Neutrophil (primary cell): ENCODE results near the gene LIMS2.

ENCODE experiments used
- H3K27ac ChIP-seq: fragments of 200-600 bp; sonication (generic); 2 replicates; pipeline ENCODE4 v1.5.1; 2016; ENCODE audit warnings: mild to moderate bottlenecking, moderate library complexity
- H3K27me3 ChIP-seq: fragments of 200-600 bp; sonication (generic); 2 replicates; pipeline ENCODE4 v1.6.0; 2016; ENCODE audit warnings: mild to moderate bottlenecking
- H3K36me3 ChIP-seq: fragments of 200-600 bp; sonication (generic); 2 replicates; pipeline ENCODE4 v1.5.1; 2017
- H3K4me1 ChIP-seq, 2 experiments: fragments of 200-600 bp in 1 of 2; sonication (generic) in 1 of 2; 1 replicate in 1 of 2; 2 replicates in 1 of 2; pipeline versions ENCODE4 v1.5.1 to v1.6.1; 2013 to 2016; ENCODE audit warnings: low read depth in 1 of 2, low read length in 1 of 2, mild to moderate bottlenecking in 1 of 2, moderate library complexity in 1 of 2; ENCODE audit not compliant: control insufficient read depth in 1 of 2, insufficient read depth in 1 of 2
- H3K4me3 ChIP-seq, 2 experiments: fragments of 200-600 bp in 1 of 2; sonication (generic) in 1 of 2; 1 replicate in 1 of 2; 2 replicates in 1 of 2; pipeline ENCODE4 v1.5.1; 2013 to 2016; ENCODE audit warnings: low read depth in 1 of 2, low read length in 1 of 2, mild to moderate bottlenecking in 1 of 2, moderate library complexity in 1 of 2
- H3K9me3 ChIP-seq: fragments of 200-600 bp; sonication (generic); 2 replicates; pipeline ENCODE4 v1.5.1; 2016
- TF ChIP-seq, protein P1 (sequence below): fragments of 200-600 bp; sonication (generic); IDR thresholded peaks from 2 replicates; pipeline ENCODE4 v1.5.1; 2016; ENCODE audit warnings: antibody characterized with exemption

The LIMS2 gene

DNA sequence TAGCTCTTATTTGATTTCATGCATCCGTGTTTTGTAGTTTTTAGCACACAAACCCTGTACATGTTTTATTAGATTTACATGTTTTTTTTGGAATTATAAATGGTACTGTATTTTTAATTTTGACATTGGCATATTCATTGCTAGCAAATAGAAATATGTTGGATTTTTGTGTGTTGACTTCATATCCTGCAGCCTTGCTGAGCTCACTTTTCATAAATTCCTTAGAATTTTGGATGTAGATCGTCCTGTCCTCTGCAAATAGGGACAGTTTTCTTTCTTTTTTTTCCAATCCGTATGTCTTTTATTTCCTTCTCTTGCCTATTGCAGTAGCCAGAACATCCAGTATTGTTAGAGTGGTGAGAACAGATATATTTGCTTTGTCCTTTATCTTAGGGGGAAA, 76.1 kb downstream of the LIMS2 start:
- Histone ChIP-seq H3K9me3 (no peaks in the 10 kb centered on the region), H3K4me3 (no peak overlapping the region), H3K4me1 (no peaks in the 10 kb centered on the region), H3K27me3 (no peaks in the 10 kb centered on the region), H3K36me3 (peaks cover 8% of the 10 kb centered on the region), H3K27ac (no peak overlapping the region)
- TF ChIP-seq, protein P1, sequence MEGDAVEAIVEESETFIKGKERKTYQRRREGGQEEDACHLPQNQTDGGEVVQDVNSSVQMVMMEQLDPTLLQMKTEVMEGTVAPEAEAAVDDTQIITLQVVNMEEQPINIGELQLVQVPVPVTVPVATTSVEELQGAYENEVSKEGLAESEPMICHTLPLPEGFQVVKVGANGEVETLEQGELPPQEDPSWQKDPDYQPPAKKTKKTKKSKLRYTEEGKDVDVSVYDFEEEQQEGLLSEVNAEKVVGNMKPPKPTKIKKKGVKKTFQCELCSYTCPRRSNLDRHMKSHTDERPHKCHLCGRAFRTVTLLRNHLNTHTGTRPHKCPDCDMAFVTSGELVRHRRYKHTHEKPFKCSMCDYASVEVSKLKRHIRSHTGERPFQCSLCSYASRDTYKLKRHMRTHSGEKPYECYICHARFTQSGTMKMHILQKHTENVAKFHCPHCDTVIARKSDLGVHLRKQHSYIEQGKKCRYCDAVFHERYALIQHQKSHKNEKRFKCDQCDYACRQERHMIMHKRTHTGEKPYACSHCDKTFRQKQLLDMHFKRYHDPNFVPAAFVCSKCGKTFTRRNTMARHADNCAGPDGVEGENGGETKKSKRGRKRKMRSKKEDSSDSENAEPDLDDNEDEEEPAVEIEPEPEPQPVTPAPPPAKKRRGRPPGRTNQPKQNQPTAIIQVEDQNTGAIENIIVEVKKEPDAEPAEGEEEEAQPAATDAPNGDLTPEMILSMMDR: no peak

DNA sequence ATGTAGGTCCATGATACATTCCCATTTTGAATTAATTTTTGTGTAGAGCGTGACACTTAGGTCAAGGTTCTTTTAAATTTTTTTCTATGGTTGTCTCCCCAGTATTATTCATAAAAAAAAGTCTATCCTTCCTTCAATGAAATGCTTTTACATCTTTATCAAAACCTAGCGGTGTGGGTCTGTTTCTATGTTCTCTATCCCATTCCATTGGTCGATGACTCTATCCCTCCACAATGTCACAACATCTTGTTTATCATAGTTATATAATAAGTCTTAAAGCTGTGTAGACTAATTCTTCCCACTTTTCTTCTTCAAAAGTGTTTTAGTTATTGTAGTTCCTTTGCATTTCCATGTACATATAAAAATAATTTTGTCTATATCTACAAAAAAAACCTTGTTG, 76.6 kb downstream of the LIMS2 start:
- H3K4me1 ChIP-seq: no peaks in the 10 kb centered on the region
- TF ChIP-seq, protein P1: no peak
- H3K36me3 ChIP-seq: peaks cover 8% of the 10 kb centered on the region
- no peak overlapping the region for H3K27ac ChIP-seq
- no peaks in the 10 kb centered on the region for H3K9me3 ChIP-seq
- no peak overlapping the region for H3K4me3 ChIP-seq
- H3K27me3 ChIP-seq: no peaks in the 10 kb centered on the region

DNA sequence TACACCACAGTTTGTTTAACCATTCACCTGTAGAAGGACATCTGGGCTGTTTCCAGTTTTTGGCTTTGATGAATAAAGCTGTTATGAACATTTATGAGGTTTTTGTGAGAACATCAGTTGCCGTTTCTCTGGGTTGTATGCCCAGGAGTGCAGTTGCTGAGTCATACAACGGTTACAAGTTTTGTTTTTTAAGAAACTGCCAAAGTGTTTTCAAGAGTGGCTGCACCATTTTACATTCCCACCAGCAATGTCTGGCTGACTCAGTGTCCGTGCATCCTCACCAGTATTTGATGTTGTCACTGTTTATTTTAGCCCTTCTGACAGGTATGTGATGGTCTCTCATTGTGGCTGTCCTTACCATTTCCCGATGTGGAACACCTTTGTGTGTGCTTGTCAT, 77.3 kb downstream of the LIMS2 start:
- TF ChIP-seq, protein P1: no peak
- Histone ChIP-seq H3K27ac (no peak overlapping the region), H3K9me3 (no peaks in the 10 kb centered on the region), H3K4me1 (no peaks in the 10 kb centered on the region), H3K36me3 (peaks cover 8% of the 10 kb centered on the region), H3K27me3 (no peaks in the 10 kb centered on the region), H3K4me3 (no peak overlapping the region)

- Histone ChIP-seq H3K9me3 (no peaks in the 10 kb centered on the region), H3K4me3 (no peak overlapping the region), H3K4me1 (no peaks in the 10 kb centered on the region), H3K27me3 (no peaks in the 10 kb centered on the region), H3K27ac (no peak overlapping the region), H3K36me3 (peaks cover 8% of the 10 kb centered on the region)
- TF ChIP-seq, protein P1: no peak
Measured at GRCh38 chr2:127597046-127597983, 78.0 kb downstream of the LIMS2 start.

- TF ChIP-seq, protein P1: no peak
- peaks cover 8% of the 10 kb centered on the region for H3K36me3 ChIP-seq
- H3K27ac ChIP-seq: no peak overlapping the region
- peaks cover 0 to 3% of the 10 kb centered on the region in 2 experiments for H3K4me1 ChIP-seq
- H3K9me3 ChIP-seq: no peaks in the 10 kb centered on the region
- H3K27me3 ChIP-seq: no peaks in the 10 kb centered on the region
- H3K4me3 ChIP-seq: no peak overlapping the region
Measured at GRCh38 chr2:127596311-127597045, 78.9 kb downstream of the LIMS2 start.
